Ovary (tissue), 9 donors: ENCODE measurements around the gene CCR2. TPM values are rescaled to one million over a fixed set of nuclear protein-coding genes. Genes with fewer than 3 reads are reported as not detected.

Experiments used
- DNase-seq, 5 donors: peaks; one replicate each; pipeline ENCODE4 v3.0.0-alpha.2; 2019 to 2020
- H3K27ac ChIP-seq, 2 donors: fragments of 200-600 bp; one replicate each; pipeline versions ENCODE4 v1.5.1 to v1.8.0; 2019 to 2022
- H3K27me3 ChIP-seq: fragments of 200-600 bp; one replicate; pipeline ENCODE4 v1.8.0; 2022
- H3K36me3 ChIP-seq: fragments of 200-600 bp; sonication (generic); one replicate; pipeline ENCODE4 v1.5.1; 2019
- H3K4me1 ChIP-seq: one replicate; pipeline ENCODE4 v1.8.1; 2013; ENCODE audit warnings: mild to moderate bottlenecking, moderate library complexity; ENCODE audit not compliant: insufficient read depth
- H3K4me3 ChIP-seq: fragments of 200-600 bp; sonication (generic); one replicate; pipeline ENCODE4 v1.5.1; 2017
- H3K9me3 ChIP-seq, 2 donors: fragments of 200-600 bp in 1 of 2; sonication (generic) in 1 of 2; one replicate each; pipeline versions ENCODE4 v1.5.1 to v1.8.1; 2013 to 2019; ENCODE audit warnings: mild to moderate bottlenecking in 1 of 2, moderate library complexity in 1 of 2
- EP300 ChIP-seq: sonication (generic); formaldehyde crosslinking; IDR thresholded peaks from one replicate; pipeline ENCODE4 v1.6.1; 2017; ENCODE audit warnings: antibody characterized with exemption
- POLR2A ChIP-seq: fragments of 450-650 bp; IDR thresholded peaks from one replicate; pipeline ENCODE4 v1.6.1; 2017; ENCODE audit warnings: antibody characterized with exemption, mild to moderate bottlenecking, moderate library complexity
- WGBS, 3 donors: extraction: QIAGEN DNeasy Blood & Tissue Kit in 1 of 3; methylation state at CpG; one replicate each; pipeline versions ENCODE4 v1.1.5 to v1.1.7; 2013 to 2017; 5-methylcytosine and 5-hydroxymethylcytosine counted together
- intact Hi-C, 4 donors: fragments of 100-400 bp; cut with DNase I; formaldehyde crosslinking; loops; one replicate each; pipeline versions ENCODE4 v1.11.0 to v1.15.1; 2022 to 2023
- polyA plus RNA-seq, 2 donors: library from polyadenylated mRNA; stranded (reverse); fragments of 200-250 nt in 1 of 2; fragments of 350-450 nt in 1 of 2; fragmentation: Illumina TruSeq in 1 of 2; extraction: RNeasy Lipid Tissue Mini Kit (QIAGEN cat#74804) in 1 of 2; gene quantifications; one replicate each; pipeline ENCODE4 v1.2.3, GENCODE V29; 2013 to 2014
- total RNA-seq, 7 donors: library from RNA; depleted of rRNA in 2 of 7; stranded (reverse); fragments of >200 nt in 2 of 7; fragmentation: NEBNext Ultra II Directional in 3 of 7; extraction: Animal tissue kit (Norgen Biotek cat#: 25700) in 3 of 7; gene quantifications; one replicate each; pipeline versions ENCODE4 v1.1.0 to v1.2.4, GENCODE V29; 2016 to 2023
- TF ChIP-seq, protein P1 (sequence below), 3 donors: fragments of 450-650 bp in 2 of 3; fragments of 200-600 bp in 1 of 3; IDR thresholded peaks; one replicate each; pipeline versions ENCODE4 v1.5.1 to v1.8.0; 2016 to 2022; ENCODE audit warnings: antibody characterized with exemption in 3 of 3, mild to moderate bottlenecking in 1 of 3
- donor health status: DM: no; HTN: no; CAD: no; lungs with moderate emphysema.
- donor health status: DM: no; HTN: no; CAD: no.
- donor health status: Bipolar disorder and iron deficiency.
- donor health status: DM: yes; HTN: yes; CAD: no.
- donor health status: DM: no; HTN: no; CAD: no.
- donor health status: DM: yes; HTN: yes; CAD: no.

CCR2 gene
- total and polyA plus RNA-seq, 9 donors: 0.34 to 6.0 (median 0.43) TPM

GRCh38 chr3:46350262-46350565, 3.7 kb upstream of the CCR2 start:
- intact Hi-C loops: no loop called here
- Histone ChIP-seq H3K27me3 (no peaks in the 10 kb centered on the region), H3K36me3 (no peaks in the 10 kb centered on the region), H3K9me3 (no peaks in the 10 kb centered on the region), H3K27ac (no peak overlapping the region), H3K4me1 (no peaks in the 10 kb centered on the region), H3K4me3 (no peak overlapping the region)
- 66 to 83% (median 79%) methylated on average over 1 of the region's 1 CpG for WGBS, 3 donors
- TF ChIP-seq EP300 (no peak), POLR2A (no peak)
- TF ChIP-seq, protein P1, sequence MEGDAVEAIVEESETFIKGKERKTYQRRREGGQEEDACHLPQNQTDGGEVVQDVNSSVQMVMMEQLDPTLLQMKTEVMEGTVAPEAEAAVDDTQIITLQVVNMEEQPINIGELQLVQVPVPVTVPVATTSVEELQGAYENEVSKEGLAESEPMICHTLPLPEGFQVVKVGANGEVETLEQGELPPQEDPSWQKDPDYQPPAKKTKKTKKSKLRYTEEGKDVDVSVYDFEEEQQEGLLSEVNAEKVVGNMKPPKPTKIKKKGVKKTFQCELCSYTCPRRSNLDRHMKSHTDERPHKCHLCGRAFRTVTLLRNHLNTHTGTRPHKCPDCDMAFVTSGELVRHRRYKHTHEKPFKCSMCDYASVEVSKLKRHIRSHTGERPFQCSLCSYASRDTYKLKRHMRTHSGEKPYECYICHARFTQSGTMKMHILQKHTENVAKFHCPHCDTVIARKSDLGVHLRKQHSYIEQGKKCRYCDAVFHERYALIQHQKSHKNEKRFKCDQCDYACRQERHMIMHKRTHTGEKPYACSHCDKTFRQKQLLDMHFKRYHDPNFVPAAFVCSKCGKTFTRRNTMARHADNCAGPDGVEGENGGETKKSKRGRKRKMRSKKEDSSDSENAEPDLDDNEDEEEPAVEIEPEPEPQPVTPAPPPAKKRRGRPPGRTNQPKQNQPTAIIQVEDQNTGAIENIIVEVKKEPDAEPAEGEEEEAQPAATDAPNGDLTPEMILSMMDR (IDR thresholded peaks at IDR 0.05): no peak
- no peak for DNase-seq

DNA sequence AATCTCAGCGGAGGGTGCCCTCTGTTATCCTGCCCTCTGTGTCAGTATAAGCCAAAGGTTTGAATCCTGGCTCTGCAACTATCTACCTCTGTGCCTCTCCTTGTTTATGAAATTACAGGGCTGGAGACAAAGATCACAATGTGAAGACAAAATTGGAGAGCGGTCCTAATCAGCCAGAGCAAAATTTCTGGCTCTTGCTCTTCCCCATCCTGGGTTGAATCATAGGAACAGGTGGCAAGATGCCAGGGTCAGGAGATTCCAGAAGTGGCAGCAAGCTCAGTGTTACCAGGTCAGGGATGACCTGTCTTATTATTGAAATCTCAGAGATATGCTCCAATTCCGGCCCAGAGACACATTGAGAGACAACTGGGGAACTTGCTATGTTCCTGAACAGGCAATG, 2.3 kb upstream of the CCR2 start:
- no peak for DNase-seq
- WGBS, 3 donors: 63 to 78% (median 69%) methylated on average over 3 of the region's 3 CpGs

GRCh38 chr3:46353090-46353489, 821 bp upstream of the CCR2 start:
- intact Hi-C loops: no loop called here
- 65 to 78% (median 71%) methylated on average over 4 of the region's 4 CpGs for WGBS, 3 donors

More for the DNA sequence above, 2.3 kb upstream of the CCR2 start:
- H3K27me3 ChIP-seq: no peaks in the 10 kb centered on the region
- H3K4me3 ChIP-seq: no peak overlapping the region
- H3K36me3 ChIP-seq: no peaks in the 10 kb centered on the region
- H3K27ac ChIP-seq: no peak overlapping the region
- H3K4me1 ChIP-seq: no peaks in the 10 kb centered on the region
- intact Hi-C loops: no loop called here
- H3K9me3 ChIP-seq: no peaks in the 10 kb centered on the region
- TF ChIP-seq POLR2A (no peak), EP300 (no peak)
- TF ChIP-seq, protein P1 (IDR thresholded peaks at IDR 0.05): no peak

DNA sequence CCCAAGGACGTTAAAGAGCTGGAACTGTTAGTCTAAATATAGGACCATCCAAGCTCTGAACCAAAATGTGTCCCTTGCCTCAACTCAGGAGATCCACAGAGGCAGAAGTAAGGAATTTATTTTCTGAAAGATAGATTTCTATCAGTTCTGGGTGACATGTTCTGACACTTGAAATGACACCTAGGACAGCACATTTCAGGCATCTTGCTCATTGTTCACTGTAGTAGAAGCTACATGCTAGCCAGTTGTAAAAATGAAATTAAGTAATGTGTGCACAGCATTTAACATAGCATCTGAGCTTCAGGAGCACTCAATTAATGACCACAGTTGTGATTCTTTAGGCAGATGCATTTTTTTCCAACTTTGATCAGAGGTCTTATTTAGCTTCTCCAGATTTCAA, 567 bp downstream of the CCR2 start:
- WGBS, 3 donors: 31 to 44% (median 36%) methylated on average over 1 of the region's 1 CpG
- no peaks in the 10 kb centered on the region for H3K36me3 ChIP-seq
- TF ChIP-seq POLR2A (no peak), EP300 (no peak)
- TF ChIP-seq, protein P1 (IDR thresholded peaks at IDR 0.05): no peak
- intact Hi-C loops: no loop called here
- H3K27me3 ChIP-seq: no peaks in the 10 kb centered on the region
- no peak for DNase-seq
- H3K4me3 ChIP-seq: no peak overlapping the region
- H3K4me1 ChIP-seq: no peaks in the 10 kb centered on the region
- no peaks in the 10 kb centered on the region for H3K9me3 ChIP-seq
- no peak overlapping the region for H3K27ac ChIP-seq

More at GRCh38 chr3:46353090-46353489, 821 bp upstream of the CCR2 start:
- Histone ChIP-seq H3K9me3 (no peaks in the 10 kb centered on the region), H3K4me1 (no peaks in the 10 kb centered on the region), H3K36me3 (no peaks in the 10 kb centered on the region), H3K27ac (no peak overlapping the region), H3K4me3 (no peak overlapping the region), H3K27me3 (no peaks in the 10 kb centered on the region)
- TF ChIP-seq, protein P1 (IDR thresholded peaks at IDR 0.05): no peak
- TF ChIP-seq POLR2A (no peak), EP300 (no peak)
- no peak for DNase-seq

- DNase-seq: no peak
- Histone ChIP-seq H3K27me3 (no peaks in the 10 kb centered on the region), H3K9me3 (no peaks in the 10 kb centered on the region), H3K27ac (no peak overlapping the region), H3K36me3 (no peaks in the 10 kb centered on the region), H3K4me1 (no peaks in the 10 kb centered on the region), H3K4me3 (no peak overlapping the region)
- intact Hi-C loops: no loop called here
- TF ChIP-seq POLR2A (no peak), EP300 (no peak)
- TF ChIP-seq, protein P1 (IDR thresholded peaks at IDR 0.05): no peak
These were observed 1.1 kb downstream of the CCR2 start for GRCh38 chr3:46354984-46355383.
